HG02970 (cell line): Measurements from ENCODE around the gene WARS2.
"Not testable (repeated sequence)": the region's sequence is repeated elsewhere in the genome, so short reads cannot be mapped to it uniquely, and the experiment has no call there.

Experiments used
- ATAC-seq: cut with Tn5 transposase; IDR thresholded peaks from one replicate; pipeline ENCODE4 v1.9.1; 2021; ENCODE audit warnings: mild to moderate bottlenecking, moderate library complexity, moderate number of reproducible peaks; ENCODE audit not compliant: unreplicated experiment, low FRiP score

WARS2 gene

DNA sequence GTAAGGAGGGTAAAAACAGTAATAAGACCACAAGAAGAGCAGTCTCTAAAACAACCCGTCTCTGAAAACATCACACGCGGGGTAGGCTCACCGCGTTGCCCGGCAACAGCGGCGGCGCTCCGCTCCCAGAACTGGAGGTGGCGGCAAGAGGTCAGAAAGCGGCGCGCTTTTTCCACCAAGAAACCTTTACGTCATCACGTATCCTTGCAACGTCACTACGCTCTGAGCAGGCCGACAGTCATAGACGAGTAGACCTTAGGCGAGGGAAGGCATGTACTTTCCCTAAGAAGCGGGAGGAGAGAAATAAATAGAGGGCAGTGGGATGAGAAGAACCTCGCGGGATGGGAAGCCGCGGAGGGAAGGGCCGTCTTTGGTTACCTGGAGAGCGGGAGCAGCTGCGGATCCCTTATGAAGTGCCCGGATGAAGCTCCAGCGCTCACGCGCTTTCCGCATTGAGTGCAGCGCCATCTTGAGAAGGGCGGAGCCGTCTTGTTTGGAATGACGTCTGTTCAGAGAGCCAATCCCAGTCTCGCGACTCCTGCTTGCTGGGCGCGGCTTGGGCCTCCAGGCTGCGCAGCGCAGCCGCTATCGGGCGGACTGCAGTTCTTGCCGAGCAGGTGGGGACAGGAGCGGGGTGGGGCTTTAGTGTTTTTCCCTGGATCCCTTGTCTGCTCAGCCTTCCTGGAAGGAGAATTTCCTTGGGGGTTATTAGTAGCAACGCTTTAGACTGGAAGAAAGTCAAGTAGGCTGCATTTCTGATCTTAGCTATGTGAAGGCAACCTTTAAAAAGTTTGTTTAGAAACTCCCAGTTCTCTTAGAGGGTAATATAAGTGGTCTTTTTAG, at the start of gene WARS2:
WARS2 (minus strand) TSS at position 477 of the 843 bp plus-strand sequence; CDS start at position 468, 9 bp downstream.
- ATAC-seq = peak; percentile 93

DNA sequence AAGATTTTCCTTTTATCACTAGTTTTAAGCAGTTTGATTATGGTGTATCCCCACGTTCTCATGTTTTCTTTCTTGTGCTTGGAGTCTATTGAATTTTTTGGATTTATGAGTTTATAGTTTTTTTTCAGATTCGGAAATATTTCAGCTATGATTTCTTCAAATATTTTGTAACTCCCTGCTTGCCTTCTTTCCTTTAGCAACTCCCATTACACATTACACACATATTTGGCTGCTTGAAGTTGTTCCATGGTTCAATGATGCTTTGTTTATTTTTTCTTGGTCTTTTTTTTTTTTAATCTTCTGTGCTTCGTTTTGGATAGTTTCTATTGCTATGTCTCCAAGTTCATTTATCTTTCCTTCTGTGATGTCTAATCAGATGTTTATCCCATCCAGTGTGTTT, 48.5 kb upstream of the WARS2 start:
- no peak for ATAC-seq

DNA sequence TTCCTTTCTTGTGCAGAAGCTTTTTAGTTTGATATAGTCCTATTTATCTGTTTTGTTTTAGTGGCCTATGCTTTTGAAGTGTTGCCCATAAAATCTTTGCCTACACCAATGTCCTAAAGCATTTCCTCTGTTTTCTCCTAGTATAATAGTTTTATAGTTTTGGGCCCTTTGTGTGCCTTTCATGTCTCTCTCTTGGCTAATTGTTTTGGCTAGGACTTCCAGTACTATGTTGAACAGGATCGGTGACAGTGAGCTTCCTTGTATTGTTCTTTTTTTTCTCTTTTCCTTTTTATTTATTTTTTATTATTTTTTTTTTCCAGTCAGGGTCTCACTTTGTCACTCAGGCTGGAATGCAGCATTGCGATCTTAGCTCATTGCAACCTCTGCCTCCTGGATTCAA, 47.0 kb upstream of the WARS2 start:
- ATAC-seq = no peak

DNA sequence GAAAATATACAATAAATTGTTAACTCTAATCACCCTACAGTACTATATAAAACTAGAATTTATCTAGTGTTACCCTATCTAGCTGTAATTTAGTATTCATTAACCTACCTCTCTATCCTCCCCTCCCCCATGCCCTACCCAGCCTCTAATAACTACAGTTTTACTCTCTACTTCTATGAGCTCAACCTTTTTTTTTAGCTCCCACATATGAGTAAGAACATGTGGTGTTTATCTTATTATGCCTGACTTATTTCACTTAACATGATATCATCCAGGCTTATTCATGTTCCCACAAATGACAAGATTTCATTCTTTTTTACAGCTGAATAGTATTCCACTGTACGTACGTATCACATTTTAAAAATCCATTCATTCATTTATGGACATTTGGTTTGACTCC, 46.0 kb upstream of the WARS2 start:
- no peak for ATAC-seq

DNA sequence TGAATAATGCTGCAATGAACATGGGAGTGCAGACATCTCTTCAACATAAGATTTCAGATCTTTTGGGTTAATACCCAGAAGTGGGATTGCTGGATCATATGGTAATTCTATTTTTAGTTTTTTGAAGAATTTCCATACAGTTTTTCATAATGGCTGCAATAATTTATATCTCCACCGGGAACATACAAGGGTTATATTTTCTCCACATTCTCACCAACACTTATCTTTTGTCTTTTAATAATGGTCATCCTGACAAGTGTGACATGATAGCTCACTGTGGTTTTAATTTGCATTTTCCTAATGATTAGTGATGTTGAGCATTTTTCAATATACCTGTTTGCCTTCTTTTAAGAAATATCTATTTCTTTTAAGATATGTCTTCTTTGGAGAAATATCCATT, 44.5 kb upstream of the WARS2 start:
- ATAC-seq = no peak

DNA sequence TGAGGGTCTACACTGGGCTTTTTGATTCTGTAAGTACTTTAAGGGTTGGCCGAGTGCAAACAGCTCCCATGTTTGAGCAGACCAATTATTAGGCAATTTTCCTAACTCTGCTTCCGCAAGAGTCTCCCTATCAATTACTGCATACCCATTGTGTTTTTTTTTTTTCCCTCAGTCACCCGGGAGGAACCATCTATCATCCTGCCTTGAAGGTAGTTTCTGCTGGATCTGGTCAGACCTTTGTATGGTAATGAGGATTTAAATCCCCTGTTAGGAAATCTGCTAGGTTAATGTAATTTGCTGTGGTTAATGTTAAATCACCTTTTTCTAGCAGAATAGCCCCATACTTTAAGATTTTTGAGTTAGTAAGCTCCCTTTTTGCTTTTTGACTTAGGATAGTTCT, 40.8 kb upstream of the WARS2 start:
- no peak for ATAC-seq

DNA sequence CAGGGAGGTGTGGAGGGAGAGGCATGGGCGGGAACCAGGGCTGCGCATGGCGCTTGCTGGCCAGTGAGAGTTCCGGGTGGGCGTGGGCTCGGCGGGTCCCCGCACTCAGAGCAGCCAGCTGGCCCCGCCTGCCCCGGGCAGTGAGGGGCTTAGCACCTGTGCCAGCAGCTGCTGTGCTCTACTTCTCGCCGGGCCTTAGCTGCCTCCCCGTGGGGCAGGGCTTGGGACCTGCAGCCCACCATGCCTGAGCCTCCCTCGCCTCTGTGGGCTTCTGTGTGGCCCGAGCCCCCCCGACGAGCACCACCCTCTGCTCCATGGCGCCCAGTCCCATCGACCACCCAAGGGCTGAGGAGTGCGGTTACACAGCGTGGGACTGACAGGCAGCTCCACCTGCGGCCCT, 38.6 kb upstream of the WARS2 start:
- ATAC-seq = no peak

DNA sequence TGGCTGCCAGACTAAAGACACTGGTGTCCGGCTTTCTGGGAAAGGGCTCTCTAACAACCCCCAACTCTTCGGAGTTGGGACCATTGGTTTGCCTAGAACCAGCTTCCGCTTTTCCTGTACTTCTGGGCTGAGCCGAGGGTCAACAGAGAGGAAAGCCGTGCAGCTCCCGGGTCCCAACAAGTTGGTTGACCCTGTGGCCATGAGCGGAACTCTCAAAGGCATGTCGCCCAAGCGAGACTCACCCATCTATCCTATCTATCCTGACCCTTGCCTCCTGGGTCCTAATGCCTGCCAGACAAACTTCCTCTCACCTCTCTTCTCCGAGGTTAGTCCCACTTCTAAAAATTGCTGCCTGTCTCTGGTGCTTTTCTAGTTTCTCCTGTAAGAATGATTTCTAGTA, 32.5 kb upstream of the WARS2 start:
- ATAC-seq = not testable (repeated sequence)

DNA sequence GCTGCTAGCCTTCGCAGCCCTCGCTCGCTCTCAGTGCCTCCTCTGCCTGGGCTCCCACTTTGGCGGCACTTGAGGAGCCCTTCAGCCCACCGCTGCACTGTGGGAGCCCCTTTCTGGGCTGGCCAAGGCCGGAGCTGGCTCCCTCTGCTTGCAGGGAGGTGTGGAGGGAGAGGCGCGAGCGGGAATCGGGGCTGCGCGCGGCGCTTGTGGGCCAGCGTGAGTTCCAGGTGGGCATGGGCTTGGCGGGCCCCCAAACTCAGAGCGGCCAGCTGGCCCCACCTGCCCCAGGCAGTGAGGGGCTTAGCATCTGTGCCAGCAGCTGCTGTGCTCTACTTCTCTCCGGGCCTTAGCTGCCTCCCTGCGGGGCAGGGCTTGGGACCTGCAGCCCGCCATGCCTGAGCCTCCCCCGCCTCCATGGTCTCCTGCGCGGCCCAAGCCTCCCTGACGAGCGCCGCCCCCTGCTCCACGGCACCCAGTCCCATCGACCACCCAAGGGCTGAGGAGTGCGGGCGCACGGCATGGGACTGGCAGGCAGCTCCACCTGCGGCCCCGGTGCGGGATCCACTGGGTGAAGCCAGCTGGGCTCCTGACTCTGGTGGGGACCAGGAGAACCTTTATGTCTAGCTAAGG, 31.0 kb upstream of the WARS2 start:
- not testable (repeated sequence) for ATAC-seq

DNA sequence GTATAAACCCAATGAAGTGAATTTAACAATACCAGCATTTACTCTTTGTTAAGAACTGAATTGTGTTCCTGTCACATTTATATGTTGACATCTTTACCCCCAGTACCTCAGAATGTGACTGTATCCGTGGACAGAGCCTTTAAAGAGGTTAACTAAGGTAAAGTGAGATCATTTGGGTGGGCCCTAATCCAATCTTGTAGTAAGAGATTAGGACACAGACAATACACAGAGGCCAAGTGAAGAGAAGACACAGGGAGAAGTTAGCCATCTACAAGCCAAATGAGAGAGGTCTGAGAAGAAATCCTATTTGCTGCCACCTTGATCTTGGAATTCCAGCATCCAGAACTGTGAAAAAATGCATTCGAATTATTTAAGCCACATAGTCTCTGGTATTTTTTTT, 22.9 kb upstream of the WARS2 start:
- no peak for ATAC-seq

DNA sequence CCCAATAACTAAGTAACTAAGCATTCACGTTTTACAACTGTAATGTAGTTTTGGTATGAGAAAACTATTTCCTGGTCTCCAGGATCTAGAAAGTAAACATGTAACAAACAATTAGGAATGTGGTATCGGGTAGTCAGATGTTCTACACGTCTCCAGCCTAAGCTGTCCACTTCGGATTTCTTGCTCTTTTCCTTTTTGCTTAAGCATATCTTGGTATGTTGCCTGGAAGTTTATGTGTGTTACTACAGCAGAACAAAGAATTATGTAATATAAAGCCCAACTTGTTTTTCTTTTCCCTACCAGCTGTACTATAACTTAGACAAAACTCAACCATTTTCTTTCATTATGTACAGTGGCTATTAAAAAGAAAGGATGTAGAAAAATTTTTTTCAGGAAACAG, 20.4 kb upstream of the WARS2 start:
- no peak for ATAC-seq

DNA sequence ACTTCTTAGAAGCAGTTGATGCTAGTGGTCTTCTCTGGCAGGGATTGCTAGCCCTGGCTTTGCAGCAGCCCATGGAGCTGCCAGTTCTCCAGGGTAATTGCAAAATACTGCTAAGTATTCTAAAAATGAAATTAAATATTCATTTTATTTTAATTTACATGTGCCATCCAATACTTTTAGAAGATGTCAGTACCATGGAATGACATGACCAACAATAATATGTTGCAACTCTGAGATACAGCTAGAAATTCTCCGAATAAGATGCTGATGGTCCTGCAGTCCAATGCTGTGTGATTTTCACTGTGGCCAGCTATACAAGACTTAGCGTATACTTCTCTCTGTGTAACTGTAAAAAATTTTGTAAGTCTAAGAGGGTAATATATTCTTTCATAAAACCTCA, 20.0 kb upstream of the WARS2 start:
- ATAC-seq = no peak

DNA sequence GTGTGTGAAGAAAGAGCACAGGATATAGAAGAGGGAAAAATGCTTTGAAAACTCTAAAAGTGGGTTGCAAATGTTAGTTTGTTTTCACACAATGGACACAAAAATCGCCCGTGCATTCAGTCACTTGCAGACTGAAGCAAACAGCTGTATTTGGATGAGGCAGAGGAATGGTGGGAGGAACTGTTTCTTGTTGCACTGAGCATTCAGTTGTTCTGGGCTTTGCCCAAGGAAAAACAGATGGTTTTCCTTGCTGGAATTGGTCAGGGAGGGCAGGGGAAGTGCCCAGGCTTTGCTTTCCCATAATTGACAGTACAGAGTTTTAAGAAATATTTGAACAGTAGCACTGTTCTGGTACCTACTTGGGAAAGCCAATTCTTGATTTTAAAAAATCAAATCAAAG, 19.5 kb upstream of the WARS2 start:
- ATAC-seq = no peak

DNA sequence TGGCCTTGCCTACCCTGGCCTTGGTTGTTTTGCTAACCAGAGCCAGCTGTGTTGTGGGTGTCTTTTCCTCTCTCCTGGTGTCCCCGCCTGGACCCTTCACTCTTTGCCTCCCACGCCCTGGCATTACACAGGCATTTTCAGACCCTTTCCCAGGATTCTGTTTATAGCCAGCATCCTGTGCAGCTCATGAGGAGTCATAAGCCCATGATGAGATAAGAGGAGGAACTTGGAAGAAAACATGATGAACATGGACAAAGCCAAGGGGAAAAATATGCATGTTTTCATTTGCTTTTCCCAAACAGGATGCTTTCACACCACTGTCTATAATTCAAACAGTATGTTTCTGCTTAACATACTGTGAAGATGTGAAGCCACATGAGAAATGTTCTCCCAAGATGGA, 18.7 kb upstream of the WARS2 start:
- ATAC-seq = no peak

DNA sequence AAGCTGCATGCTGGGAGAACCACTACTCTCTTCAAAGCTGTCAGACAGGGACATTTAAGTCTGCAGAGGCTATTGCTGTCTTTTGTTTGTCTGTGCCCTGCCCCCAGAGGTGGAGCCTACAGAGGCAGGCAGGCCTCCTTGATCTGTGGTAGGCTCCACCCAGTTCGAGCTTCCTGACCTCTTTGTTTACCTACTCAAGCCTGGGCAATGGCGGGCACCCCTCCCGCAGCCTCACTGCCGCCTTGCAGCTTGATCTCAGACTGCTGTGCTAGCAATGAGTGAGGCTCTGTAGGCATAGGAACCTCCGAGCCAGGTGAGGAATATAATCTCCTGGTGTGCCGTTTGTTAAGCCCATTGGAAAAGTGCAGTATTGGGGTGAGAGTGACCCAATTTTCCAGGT, 16.3 kb upstream of the WARS2 start:
- not testable (repeated sequence) for ATAC-seq

DNA sequence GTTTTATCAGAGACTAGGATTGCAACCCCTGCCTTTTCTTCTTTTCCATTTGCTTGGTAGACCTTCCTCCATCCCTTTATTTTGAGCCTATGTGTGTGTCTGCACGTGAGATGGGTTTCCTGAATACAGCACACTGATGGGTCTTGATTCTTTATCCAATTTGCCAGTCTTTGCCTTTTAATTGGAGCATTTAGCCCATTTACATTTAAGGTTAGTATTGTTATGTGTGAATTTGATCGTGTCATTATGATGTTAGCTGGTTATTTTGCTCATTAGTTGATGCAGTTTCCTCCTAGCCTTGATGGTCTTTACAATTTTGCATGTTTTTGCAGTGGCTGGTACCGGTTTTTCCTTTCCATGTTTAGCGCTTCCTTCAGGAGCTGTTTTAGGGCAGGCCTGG, 14.6 kb upstream of the WARS2 start:
- not testable (repeated sequence) for ATAC-seq

DNA sequence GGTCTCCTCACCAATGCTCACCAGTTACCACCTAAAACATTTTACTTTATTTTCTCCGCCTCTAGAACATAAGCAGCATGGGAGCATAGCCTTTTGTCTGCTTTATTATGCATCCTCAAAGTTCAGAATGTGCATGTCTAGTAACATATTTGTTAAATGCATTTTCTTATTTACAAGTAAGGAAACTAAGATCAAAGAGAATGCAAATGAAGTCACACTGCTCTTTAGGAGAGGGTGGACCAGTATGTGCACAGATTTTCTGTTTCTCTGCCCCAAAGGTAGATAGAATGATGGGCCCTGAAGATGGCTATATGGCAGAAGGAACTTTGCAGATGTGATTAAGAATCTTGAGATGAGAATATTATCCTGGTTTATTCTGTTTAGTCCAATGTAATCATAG, 9.7 kb upstream of the WARS2 start:
- ATAC-seq = no peak

DNA sequence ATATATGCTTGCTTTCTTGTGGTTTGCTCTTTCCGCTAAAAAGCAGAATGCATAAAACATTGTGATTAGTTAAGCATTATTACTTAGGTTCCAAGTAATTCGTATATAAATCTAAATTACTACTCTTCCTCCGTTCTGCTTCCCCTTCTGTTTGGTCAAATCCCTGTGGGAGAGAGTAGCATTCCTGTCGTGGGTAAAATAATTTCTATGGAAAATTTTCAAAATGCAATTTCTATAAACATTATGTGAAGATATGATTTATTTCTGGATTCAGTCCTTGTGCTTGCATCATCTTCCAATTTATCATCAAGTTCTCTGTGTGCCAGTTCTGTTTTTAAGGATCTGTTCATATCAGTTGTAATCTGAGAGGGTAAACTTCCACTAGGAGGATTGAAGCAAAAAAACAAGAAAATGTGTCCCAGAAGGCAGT, 7.2 kb upstream of the WARS2 start:
- no peak for ATAC-seq

DNA sequence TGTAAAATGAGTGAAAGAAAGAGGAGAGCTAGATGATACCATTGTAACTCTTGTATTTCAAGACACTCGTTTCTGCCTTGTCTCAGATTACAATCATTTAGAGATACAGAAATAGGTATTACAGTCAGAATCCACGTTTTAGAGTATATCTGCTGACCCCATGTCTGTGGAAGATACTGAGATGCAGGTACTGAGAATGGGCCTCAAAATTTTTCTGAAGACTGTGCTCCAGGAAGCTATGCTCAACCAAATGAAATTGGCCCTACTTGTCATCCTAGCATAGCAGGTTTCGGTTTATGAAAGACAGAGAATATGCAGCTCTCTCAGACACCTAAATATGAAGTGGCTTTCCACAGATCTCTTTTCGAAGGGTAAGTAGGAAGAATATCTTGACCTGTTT, 6.0 kb upstream of the WARS2 start:
- no peak for ATAC-seq

DNA sequence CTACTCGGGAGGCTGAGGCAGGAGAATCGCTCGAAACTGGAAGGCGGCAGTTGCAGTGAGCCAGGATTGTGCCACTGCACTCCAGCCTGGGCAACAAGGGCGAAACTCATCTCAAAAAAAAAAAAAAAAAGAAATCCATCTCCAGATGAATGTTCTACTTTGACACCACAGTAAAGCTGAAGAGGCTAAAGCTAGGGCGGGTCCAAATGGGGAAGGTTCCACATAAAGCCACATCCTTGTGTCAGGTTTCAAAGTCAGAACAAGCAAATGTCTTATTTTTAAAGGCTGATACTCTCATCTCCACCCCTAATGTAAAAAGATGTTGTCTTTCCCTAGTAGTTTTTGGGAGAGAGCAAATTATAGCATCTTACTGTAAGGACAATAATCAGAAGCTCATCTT, 4.4 kb upstream of the WARS2 start:
- ATAC-seq = no peak

DNA sequence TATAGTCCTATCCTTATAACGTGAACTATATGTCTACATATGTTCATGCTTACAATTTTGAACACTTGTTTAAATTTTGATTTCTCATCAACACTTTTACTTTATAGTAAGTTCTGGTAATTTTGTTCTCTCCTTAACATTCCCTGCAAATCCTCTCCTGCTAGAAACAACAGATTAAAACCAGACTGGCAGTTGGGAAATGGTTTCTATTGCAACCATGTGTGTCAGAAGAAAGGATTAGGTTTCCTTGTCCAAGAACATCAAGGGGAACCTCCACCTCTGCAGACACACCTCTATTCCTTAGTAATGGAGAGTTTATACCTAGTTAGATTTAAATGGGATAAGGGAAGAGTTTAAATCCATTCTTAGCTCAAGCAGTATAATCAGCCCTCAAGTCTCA, 3.3 kb upstream of the WARS2 start:
- ATAC-seq = no peak

DNA sequence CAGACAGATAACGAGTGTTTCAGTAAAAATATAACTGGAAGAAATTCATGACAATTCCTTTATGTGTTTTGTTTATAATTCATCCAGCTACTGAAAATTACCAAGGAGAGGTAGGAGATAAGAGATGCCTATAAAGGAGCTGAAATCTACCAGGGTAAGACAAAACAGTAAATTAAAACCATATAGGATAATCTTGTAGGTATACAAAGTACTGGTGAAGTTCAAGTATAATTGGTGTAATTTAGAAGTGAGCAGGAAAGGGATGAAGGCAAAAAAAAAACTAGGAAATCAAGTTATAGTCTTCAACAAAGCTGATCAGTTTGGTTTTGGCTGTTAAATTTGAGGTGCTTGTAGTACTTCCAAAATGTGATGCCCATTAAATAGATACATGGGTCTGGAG, 1.2 kb upstream of the WARS2 start:
- no peak for ATAC-seq
